KBM-7 (cell line): ENCODE results near the gene BRF1.
"Not testable (repeated sequence)": the region's sequence is repeated elsewhere in the genome, so short reads cannot be mapped to it uniquely, and the experiment has no call there.

Experiments
- DNase-seq: peaks from one replicate; pipeline ENCODE4 v3.0.0-alpha.2; 2015
- in situ Hi-C: fragments of 300-500 bp; cut with MboI; formaldehyde crosslinking; loops from 2 replicates; pipeline ENCODE4 v1.14.3; 2020; ENCODE audit warnings: low sequenced_read_pairs, low pct_unique_long_range_greater_than_20kb, mixed read lengths

Gene BRF1

DNA sequence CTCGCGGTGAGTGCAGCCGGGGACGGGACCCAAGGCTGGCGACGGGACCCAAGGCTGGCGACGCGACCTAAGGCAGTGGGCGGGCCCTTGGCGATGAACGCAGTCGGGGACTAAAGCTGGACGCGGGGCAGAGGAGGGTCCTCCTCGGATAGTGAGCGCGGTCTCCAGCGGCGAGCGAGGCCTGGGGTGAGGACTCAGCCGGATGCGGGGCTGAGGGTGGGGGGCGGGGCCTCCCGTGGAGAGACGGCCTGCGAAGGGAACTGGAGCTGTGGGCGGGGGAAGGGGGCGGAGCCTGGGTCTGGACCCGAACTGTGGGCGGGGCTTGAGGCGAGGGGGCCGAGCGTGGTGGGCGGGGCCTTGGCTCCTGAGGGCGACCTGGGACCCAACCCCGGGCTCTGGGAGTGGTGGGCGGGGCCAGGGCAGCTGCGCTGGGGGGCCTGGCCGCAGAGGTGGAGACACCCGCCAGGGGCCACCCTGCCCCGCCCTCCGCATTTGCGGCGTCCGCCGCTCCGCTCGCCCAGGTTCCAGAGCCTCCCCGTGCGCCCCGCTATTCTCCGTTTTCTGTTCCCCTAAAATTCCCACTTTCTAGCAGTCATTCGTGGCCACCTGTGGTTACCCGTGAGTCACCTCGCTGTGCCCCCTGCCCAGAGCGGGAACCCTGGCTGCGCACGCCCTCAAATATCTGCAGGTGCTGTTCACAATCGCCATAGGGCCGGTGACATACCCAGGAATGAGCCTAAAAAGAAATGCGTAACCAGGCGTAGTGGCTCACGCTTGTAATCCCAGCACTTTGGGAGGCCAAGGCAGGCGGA lies 508 bp upstream of the BRF1 start:
- peak; percentile 92 for DNase-seq
- in situ Hi-C loops, result no loop called here

- DNase-seq, result no peak
- in situ Hi-C loops, result no loop called here
These were observed 903 bp downstream of the BRF1 start for GRCh38 chr14:105299654-105300541.

DNA sequence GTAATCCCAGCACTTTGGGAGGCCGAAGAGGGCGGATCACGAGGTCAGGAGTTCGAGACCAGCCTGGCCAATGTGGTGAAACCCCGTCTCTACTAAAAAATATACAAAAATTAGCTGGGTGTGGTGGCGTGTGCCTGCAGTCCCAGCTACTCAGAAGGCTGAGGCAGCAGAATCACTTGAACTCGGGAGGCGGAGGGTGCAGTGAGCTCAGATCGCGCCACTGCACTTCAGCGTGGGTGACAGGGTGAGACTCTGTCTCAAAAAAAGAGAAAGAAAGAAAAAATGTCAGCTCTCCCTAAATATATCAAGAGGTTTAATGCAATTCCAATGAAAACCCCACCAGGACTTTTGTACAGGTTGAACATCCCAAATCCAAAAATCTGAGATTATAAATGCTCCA lies 3.5 kb downstream of the BRF1 start:
- in situ Hi-C loops, DNase-seq: not testable (repeated sequence)

GRCh38 chr14:105294142-105294597 lies 6.6 kb downstream of the BRF1 start:
- DNase-seq, result peak; percentile 56
- in situ Hi-C loops, result no loop called here

DNA sequence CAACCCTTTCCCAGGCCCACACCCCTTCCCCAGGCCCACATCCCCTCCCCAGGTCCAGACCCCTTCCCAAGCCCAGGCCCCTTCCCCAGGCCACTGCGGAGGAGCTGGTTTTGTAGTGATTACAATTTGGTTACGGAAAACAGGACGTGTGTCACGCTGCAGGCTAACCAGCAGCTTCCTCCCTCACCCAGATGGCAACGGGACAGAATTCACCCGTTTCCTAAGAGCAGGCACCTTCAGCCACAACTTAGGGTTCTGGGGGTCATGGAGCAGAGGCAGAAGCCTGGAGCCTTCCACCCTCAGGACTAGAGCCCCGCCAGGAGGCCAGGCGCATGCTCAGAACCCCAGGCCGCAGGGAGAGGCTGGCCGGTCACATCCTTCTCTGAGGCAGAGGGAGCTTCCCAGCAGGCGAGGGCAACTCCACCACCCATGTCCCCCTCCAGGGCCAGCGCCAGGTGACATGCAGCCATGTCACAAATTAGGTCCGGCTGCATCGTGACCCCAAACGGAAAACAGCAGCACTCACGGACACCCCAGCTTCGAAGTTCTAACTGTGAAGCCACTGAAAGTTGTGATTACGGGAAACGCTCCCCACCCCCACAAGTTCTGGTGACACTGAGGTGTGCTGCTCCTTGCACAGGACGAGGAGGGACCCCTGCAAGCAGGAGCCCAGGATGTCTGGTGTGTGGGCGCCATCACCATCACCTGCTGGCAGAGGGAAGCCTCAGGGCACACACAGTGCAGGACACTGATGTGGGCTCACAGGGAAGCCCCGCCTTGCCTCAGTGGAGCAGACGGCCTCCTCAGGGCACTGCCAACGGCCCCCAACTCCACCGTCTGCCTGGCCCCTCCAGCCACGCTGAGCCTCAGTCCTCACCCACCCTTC lies 7.7 kb downstream of the BRF1 start:
- no peak for DNase-seq
- in situ Hi-C loops, result no loop called here

DNA sequence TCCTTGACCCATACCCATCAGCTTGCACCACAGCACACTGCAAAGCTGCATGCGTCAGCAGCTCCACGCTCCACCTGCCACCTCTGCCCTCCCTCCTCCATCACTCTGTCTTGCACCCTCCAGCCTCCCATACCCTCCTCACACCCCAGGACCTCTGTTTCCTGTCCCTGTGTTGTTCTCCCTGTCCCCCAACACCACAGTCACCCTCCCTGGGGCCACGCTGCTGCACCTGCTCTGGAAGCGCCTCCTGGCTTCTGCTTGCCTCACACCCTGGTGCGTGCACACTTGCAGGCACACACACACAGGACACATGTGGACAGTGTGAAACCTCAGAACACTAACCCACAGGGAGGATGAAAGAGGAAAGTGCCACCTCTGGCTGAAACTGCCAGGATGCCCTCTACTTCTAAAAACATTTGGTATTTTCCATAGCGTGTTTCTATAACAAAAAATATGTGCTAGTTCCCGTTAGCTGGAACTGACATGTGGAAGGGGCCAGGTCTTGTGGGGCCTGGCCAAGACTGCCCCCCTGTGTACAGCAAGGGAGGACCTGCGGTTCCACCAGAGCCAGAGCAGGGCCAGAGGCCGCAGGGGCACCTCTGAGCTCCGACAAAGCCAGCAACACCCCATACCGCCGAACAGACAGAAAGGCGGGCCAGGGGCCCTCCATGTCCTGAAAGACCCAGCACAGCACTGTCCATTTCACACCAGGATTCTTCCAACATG lies 10.0 kb downstream of the BRF1 start:
- in situ Hi-C loops, result no loop called here
- DNase-seq, result no peak

- DNase-seq, in situ Hi-C loops: not testable (repeated sequence)
These were observed 11.9 kb downstream of the BRF1 start for GRCh38 chr14:105288936-105289335.

- in situ Hi-C loops, result no loop called here
- DNase-seq, result no peak
These were observed 13.3 kb downstream of the BRF1 start for GRCh38 chr14:105287249-105288102.

- DNase-seq, result no peak
- in situ Hi-C loops, result no loop called here
These were observed 14.0 kb downstream of the BRF1 start for GRCh38 chr14:105286759-105287144.

GRCh38 chr14:105285174-105285573 lies 15.6 kb downstream of the BRF1 start:
- no peak for DNase-seq
- in situ Hi-C loops, result no loop called here

DNA sequence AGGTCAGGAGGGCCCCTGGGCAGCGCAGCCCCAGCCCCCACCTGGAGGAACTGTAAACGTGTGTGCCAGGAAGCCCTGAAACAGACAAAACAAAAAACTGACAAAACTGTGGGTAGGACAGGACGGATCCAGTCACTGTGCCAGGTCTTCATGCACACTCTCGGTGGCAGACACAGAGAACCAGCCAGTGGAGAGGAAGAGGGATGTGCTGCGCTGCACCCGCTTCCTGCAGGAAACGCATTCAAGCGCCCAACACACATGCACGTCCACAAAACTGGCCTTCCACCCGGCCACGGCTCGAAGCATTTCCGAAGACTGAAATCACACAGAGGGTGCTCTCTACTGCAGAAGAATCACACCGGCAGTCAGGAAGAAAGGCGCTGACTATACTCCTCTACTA lies 16.9 kb downstream of the BRF1 start:
- in situ Hi-C loops, result no loop called here
- no peak for DNase-seq

DNA sequence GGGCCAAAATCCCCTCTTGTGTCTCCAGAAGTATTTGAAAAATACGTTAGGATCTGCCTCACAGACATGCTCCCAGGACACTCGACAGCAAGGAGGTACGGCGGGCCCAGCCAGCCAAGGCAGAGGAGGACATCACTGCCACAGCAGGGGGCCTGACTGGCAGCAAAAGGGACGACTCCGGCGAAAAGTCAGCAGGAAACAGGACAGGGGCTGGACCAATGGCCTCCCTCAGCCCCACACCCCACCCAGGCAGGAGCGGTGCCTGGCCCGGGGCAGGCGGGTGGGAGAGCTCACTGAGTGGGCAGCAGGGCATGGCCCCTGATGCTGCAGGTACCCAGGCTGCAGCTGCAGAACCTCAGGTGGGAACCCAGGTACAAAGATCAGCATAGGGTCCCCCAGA lies 17.8 kb downstream of the BRF1 start:
- no peak for DNase-seq
- in situ Hi-C loops, result no loop called here

GRCh38 chr14:105282098-105282725 lies 18.6 kb downstream of the BRF1 start:
- no peak for DNase-seq
- in situ Hi-C loops, result no loop called here

DNA sequence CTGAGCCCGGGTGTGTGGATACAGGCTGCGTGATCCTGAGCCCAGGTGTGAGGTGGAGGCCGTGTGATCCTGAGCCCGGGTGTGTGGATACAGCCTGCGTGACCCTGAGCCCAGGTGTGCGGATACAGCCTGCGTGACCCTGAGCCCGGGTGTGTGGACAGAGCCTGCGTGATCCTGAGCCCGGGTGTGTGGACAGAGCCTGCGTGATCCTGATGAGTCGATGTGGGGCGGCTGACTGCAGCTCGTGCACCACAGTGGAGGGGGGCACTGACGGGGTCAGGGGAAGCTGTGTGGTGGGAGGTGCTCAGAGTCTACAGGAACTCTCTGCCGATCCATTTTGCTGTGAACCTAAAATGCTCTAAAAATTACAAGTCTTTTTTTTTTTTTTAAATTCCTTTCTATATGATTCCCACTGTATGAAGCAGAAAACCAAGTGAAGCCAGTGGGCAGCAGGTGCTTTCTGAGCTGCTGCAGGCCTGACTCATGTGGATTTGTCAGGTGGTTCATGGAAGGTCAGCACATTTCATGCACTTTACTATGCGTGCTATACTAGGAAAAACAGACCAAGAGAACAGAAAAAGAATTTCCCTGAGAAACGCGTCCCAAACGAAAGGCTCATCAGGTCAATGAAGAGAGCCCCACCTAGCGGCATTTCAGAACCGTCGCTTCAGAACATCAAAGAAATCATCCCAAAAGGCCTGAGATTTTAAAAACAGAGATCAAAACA lies 19.3 kb downstream of the BRF1 start:
- DNase-seq, result peak; percentile 63
- in situ Hi-C loops, result no loop called here

DNA sequence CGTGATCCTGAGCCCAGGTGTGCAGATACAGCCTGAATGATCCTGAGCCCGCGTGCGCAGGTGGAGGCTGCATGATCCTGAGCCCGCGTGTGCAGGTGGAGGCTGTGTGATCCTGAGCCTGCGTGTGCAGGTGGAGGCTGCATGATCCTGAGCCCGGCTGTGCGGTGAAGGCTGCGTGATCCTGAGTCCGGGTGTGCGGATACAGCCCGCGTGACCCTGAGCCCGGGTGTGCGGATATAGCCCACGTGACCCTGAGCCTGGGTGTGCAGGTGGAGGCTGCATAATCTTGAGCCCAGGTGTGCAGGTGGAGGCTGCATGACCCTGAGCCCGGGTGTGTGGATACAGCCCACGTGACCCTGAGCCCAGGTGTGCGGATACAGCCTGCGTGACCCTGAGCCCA lies 20.3 kb downstream of the BRF1 start:
- in situ Hi-C loops, result no loop called here
- DNase-seq, result no peak

GRCh38 chr14:105279642-105280361 lies 21.0 kb downstream of the BRF1 start:
- in situ Hi-C loops, result no loop called here
- DNase-seq, result no peak
